HFF-Myc (cell line): ENCODE results near the gene PTGER2.

Source experiments
- DNase-seq: peaks from one replicate; pipeline ENCODE4 v3.0.0-alpha.2; 2011; ENCODE audit warnings: low read depth; ENCODE audit errors: extremely low read depth
- H3K4me3 ChIP-seq: replicated peaks from 2 replicates; pipeline ENCODE4 v1.5.1; 2011; ENCODE audit warnings: low read depth, mild to moderate bottlenecking, control low read depth, low read length
- TF ChIP-seq, protein P1 (sequence below): IDR thresholded peaks from 2 replicates; pipeline ENCODE4 v1.5.1; 2012; ENCODE audit warnings: mild to moderate bottlenecking, low read depth, low read length, control low read depth; ENCODE audit errors: missing control alignments

Gene PTGER2

DNA sequence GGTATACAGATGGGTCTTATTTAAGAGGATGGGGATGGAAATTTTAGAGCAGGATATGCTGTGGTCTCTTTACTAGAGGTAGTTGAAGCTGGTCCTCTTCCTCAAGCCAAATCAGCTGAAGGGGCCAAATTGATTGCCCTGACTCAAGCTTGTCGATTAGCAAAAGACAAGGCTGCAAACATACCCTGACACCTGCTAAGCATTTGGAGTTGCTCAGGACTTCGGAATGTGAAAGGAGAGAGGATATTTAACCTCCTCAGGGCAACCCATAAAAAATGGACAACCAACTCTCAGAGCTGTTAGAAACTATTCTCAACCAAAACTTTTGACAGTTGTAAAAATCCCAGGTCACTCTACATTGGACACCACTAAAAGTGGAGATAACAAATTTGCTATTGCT, 31.0 kb upstream of the PTGER2 start:
- no peak for DNase-seq
- H3K4me3 ChIP-seq: no peak overlapping the region
- TF ChIP-seq, protein P1, sequence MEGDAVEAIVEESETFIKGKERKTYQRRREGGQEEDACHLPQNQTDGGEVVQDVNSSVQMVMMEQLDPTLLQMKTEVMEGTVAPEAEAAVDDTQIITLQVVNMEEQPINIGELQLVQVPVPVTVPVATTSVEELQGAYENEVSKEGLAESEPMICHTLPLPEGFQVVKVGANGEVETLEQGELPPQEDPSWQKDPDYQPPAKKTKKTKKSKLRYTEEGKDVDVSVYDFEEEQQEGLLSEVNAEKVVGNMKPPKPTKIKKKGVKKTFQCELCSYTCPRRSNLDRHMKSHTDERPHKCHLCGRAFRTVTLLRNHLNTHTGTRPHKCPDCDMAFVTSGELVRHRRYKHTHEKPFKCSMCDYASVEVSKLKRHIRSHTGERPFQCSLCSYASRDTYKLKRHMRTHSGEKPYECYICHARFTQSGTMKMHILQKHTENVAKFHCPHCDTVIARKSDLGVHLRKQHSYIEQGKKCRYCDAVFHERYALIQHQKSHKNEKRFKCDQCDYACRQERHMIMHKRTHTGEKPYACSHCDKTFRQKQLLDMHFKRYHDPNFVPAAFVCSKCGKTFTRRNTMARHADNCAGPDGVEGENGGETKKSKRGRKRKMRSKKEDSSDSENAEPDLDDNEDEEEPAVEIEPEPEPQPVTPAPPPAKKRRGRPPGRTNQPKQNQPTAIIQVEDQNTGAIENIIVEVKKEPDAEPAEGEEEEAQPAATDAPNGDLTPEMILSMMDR: no peak

DNA sequence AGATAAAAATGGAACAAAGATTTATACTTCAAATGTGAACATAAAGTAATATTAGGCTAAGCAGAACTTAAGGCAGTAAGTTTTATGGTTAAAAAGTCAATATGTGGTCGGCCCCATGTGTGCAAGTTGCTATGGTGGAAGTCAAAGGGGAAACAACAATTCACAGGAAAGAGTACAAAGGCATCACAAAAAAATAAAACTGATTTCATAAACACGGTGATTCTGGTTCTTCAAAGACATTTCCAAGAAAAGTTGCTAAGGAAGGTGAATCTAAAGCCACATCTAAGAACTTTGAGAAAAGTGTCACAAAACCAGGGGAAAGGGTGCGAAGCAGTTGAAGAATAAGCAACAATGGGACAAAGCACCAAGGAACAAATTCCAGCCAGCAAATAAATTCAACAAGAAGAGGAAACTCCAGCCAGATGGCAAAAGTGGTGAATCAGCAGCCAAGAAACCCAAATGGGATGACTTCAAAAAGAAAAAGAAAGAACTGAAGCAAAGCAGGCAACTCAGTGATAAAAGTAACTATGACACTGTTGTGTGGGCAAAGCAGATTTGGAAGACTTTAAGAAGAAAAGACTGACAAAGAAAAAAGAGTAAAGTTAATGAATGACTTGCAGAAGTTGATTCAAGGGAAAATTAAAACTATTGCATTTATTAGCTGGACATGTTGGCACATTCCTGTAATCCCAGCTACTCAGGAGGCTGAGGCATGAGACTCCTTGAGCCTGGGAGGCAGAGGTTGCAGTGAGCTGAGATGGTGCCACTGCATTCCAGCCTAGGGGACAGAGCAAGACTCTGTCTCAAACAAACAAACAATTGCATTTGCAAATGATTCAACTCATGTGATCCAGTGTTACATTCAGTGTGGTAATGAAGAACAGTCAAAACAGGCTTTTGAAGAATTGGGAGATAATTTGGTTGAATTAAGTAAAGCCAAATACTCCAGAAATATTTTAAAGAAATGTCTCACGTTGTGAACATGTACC, 27.2 kb upstream of the PTGER2 start:
- DNase-seq: no peak
- TF ChIP-seq, protein P1: no peak
- H3K4me3 ChIP-seq: no peak overlapping the region

DNA sequence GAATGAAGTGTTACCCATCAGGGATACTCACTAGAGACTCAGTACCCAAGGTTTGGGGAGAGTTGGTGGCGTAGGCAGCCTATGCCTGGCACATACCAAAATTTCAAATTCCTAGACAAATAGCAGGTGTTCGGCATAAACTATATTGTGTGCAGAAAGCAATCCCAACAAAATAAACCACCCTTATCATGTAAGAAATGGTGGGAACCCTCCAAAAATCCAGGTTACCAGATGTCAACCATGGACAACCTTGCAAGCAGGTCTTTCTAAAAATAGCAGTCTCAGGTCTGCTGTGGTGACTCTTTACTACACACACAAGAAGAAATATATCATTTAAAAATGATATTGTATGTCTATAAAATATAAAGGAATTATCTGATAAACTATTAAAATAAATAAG, 17.7 kb upstream of the PTGER2 start:
- no peak overlapping the region for H3K4me3 ChIP-seq
- no peak for DNase-seq
- TF ChIP-seq, protein P1: no peak

DNA sequence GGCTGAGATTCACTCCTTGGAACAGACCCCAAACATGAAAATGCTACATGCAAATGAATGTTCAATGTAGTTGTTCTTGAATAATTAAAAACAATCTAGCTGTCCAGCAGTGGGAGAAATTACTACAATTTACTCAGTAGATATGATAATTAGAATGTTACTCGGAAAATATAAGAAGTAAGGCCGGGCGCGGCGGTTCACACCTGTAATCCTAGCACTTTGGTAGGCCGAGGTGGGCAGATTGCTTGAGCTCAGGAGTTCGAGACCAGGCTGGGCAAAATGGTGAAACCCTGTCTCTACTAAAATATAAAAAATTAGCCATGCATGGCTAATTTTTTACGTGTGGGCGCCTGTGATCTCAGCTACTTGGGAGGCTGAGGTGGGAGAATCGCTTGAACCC, 15.3 kb upstream of the PTGER2 start:
- DNase-seq: no peak
- TF ChIP-seq, protein P1: no peak
- no peak overlapping the region for H3K4me3 ChIP-seq

DNA sequence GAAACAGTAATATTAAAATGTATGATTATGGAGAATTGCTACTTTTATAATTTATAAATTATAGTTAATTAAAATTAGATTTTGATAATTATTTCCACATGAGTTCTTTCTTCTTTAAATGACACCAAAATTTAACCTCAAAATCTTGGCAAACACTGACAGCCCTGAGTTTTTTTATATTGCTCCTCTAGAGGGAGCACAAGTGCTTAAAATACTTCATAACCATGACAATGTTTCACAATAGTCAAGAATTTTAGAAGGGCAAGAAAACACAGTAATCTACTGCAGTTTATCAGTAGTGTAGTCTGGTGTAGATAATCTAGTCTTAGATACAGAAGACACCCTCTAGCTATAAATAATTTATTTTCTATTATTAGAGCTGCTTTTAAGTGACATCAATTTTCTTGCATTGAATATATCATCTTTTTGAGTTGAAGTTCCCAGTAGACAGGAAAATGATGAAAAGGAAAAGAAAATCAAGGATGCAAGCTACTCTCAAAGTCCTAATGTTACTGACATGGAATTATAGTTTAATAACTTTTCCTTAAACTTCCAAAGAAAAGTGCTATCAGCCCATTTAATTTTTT, 14.3 kb upstream of the PTGER2 start:
- no peak overlapping the region for H3K4me3 ChIP-seq
- DNase-seq: no peak
- TF ChIP-seq, protein P1: peak; percentile 42

DNA sequence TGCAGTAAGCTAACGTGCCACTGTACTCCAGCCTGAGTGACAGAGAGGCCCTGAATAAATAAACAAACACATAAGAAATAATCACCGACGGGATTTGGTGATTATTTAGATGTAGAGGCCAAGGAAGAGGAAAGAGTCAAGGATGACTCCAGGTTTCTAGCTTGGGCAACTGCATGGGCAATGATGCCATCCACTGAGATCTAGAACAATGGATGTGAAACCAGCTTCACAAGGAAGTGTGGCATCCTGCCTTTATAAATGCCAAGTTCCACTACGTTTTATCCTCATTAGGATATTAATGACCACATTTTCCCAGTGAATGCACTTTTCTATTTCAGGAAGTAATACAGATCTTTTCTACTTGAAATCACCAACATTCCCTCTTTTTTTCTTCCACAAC, 10.9 kb upstream of the PTGER2 start:
- no peak for DNase-seq
- TF ChIP-seq, protein P1: no peak
- H3K4me3 ChIP-seq: no peak overlapping the region
